ENCODE data around the gene MBD2.
"Not testable (repeated sequence)": the region's sequence is repeated elsewhere in the genome, so short reads cannot be mapped to it uniquely, and the experiment has no call there.

The MBD2 gene

GRCh38 chr18:54228364-54228763, 3.9 kb upstream of the MBD2 start:
- TF ChIP-seq CTCF (IDR thresholded peaks at IDR 0.05; ENCODE audit: control insufficient read depth, insufficient read depth, low read depth, low read length, missing control alignments): no peak
- DNase-seq (ENCODE audit: low read depth): no peak
- H3K4me3 ChIP-seq (ENCODE audit: control insufficient read depth, low read depth, low read length): no peak overlapping the region

- TF ChIP-seq CTCF (IDR thresholded peaks at IDR 0.05; ENCODE audit: control insufficient read depth, insufficient read depth, low read depth, low read length, missing control alignments): no peak
- peak; percentile 87 for DNase-seq (ENCODE audit: low read depth)
- H3K4me3 ChIP-seq (ENCODE audit: control insufficient read depth, low read depth, low read length): peak overlapping the region; percentile 98
Observed at GRCh38 chr18:54223568-54224241, 764 bp downstream of the MBD2 start.

- TF ChIP-seq CTCF (IDR thresholded peaks at IDR 0.05; ENCODE audit: control insufficient read depth, insufficient read depth, low read depth, low read length, missing control alignments): peak; percentile 30
- DNase-seq (ENCODE audit: low read depth): no peak
- peak overlapping the region; percentile 98 for H3K4me3 ChIP-seq (ENCODE audit: control insufficient read depth, low read depth, low read length)
Observed at GRCh38 chr18:54222922-54223567, 1.4 kb downstream of the MBD2 start.

- no peak for TF ChIP-seq CTCF (IDR thresholded peaks at IDR 0.05; ENCODE audit: control insufficient read depth, insufficient read depth, low read depth, low read length, missing control alignments)
- no peak overlapping the region for H3K4me3 ChIP-seq (ENCODE audit: control insufficient read depth, low read depth, low read length)
- DNase-seq (ENCODE audit: low read depth): no peak
Observed at GRCh38 chr18:54220406-54220805, 4.1 kb downstream of the MBD2 start.

- not testable (repeated sequence) for DNase-seq (ENCODE audit: low read depth); H3K4me3 ChIP-seq (ENCODE audit: control insufficient read depth, low read depth, low read length)
Observed at GRCh38 chr18:54218803-54219202, 5.7 kb downstream of the MBD2 start.

GRCh38 chr18:54218299-54218698, 6.2 kb downstream of the MBD2 start:
- DNase-seq (ENCODE audit: low read depth): no peak
- no peak for TF ChIP-seq CTCF (IDR thresholded peaks at IDR 0.05; ENCODE audit: control insufficient read depth, insufficient read depth, low read depth, low read length, missing control alignments)
- no peak overlapping the region for H3K4me3 ChIP-seq (ENCODE audit: control insufficient read depth, low read depth, low read length)

GRCh38 chr18:54217624-54218023, 6.8 kb downstream of the MBD2 start:
- TF ChIP-seq CTCF (IDR thresholded peaks at IDR 0.05; ENCODE audit: control insufficient read depth, insufficient read depth, low read depth, low read length, missing control alignments): no peak
- H3K4me3 ChIP-seq (ENCODE audit: control insufficient read depth, low read depth, low read length): no peak overlapping the region
- no peak for DNase-seq (ENCODE audit: low read depth)
